ENCODE results near the gene HSBP1L1.
"Not testable (repeated sequence)": the region's sequence is repeated elsewhere in the genome, so short reads cannot be mapped to it uniquely, and the experiment has no call there.

HSBP1L1 gene

DNA sequence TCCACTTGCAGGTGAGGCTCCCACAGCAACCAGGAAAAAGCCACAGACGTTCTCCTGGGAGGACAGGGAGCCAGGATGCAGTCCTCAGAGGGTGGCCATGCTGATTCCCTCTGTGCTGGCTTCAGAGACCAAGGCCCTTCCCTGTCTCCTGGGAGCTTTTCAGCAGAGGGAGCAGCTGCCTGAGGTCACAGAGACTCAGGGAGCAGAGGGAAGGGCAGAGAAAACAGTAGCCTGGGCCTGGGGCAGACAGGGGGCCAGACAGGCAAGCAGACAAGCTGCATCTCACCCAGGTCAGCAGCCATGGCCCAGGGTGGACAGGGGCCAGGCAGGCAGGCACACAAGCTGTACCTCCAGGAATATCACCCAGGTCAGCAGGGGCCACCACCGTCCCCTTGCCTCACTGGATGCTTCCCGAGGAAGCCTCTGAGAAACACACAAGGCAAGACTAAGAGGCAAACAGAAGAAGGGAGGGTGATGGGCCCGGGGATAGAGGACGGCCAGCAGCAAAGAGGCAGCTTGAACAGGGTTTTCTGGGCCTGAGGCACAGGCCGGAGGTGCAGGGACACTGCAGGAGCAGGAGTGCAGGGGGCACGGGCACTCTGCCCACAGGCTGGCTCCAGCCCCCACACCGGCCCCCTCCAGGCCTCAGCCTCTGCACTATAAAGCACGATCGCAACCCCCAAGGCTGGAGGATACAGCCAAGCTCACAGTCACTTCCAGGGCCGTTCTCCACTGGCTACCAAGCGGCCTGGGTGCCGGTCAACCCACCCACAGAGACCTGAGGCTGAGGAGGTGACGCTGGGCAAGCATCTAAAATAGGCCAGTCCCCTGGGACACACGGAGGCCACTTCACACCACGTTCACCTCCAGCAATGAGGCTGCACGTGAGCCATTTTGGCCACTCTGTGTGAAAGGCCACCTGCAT is 19.1 kb upstream of the HSBP1L1 start:
- DNase-seq = no peak

DNA sequence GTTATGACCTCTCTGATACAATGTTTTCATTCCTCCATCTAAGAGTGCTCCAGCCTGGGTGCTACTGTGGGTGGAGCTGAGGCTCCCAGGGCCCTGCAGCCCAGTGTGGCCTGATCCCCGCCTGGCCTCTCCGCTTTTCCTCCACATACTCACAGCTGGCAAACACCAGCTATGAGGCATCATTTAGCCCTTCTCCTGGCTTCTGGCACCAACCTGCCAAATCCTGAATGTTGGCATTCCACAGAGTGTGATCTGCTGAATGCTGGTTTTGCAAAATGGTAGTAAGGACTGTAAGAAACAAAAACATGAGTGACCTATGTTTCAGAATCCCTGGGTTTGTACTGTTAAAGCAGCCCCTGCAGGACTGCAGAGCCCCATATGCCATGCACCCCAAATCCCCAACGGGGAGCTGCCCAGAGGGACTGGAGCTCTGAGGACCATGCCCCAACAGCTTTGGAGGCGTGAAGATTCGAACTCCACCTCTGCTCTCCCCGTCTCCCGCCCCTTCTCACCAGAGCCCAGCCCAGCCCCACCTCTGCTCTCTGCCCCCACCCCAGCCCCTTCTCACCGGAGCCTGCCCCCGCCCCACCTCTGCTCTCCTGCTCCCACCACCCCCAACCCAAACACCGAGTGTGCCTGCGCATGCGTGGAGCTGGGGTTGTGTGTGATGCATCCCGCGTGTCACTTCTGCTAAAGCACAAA is 17.2 kb upstream of the HSBP1L1 start:
- no peak for DNase-seq

DNA sequence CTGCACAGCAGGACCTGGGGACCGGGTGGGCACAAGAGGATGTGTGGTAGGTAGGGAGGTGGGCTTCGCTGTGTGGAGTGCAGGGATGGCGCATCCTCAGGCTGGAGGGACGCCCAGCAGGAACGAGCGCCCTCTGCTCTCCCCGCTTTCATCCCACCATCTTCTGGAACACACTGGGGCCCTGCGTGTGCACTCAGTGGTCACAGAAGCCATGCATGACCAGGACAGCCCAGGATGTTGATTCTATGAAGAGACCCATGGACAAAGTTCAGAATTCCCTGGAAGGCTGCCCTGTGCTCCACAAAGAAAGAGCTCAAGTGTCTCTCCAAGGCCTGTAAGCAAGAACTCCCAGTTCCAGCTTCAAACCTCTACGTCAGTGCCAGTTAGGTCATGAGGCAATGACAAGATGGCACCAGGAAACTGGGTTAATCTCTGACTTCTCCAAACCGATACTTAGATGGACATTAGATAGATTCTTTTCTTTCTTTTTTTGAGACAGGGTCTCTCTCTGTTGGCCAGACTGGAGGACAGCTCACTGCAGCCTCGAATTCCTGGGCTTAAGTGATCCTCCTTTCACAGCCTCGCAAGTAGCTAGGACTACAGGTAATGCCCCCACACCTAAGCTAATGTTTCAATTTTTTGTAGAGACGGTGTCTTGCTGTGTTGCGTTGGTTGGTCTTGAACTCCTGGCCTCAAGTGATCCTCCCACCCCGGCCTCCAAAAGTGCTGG is 16.4 kb upstream of the HSBP1L1 start:
- DNase-seq = no peak

DNA sequence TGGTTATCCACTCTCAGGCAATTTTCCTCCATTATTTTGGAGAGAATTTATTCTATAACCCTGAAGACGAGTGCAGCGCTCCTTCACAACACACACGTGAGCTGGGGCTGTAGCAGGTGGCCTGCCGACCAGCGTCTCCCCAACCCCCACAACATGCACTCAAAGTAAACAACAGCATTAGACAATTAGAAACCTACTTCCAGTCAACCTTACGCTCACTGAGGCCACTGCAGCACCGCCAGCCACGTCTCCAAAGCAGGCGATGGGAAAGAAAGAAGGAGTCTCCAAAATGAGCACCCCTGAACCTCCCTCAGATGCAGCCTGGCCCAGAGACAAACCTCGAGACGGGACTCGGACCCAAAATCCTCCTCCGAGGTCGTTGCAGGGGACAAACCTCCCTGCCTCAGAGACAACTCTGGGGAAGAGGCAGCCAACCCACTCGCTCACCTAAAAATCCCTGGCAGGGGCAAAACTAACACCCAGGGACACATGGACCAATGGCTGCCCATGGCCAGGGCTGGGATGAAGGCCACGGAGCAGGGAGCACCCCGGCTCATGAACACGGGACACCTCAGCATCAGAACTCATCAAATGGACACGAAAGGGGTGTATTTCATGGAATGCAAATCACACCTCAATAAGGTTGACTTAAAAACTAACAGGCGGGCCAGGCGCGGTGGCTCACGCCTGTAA is 15.6 kb upstream of the HSBP1L1 start:
- no peak for DNase-seq

DNA sequence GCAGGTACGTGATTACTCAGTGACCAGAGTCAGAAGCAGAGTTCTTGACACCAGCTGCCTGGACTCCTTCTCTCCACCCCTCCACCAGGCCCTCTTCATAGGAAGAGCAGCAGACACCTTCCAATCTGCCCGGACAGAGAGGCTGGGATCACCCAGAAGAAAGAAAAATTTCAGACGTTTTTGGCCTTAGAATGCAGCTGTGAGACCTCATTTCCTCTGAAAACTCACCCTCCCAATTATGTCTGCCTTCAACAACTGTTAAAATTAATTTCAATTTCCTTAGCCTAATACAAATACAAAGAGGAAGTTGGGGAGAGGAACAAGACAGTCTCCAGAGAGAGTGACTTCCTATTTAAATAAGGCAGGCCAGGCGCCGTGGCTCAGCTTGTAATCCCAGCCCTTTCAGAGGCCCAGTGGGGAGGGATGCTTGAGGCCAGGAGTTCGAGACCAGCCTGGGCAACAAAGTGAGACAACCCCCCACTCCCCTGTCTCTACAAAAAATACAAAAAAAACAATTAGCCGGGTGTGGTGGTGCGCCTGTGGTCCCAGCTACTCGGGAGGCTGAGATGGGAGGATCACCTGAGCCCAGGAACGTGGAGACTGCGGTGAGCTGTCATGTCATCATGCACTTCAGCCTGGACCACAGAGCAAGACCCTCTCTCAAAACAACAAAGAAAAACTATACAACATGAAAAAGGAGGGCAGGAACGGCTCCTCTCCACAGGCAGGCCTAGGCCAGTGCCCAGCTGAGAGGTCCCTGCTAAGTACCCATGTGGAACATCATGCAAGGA is 14.6 kb upstream of the HSBP1L1 start:
- no peak for DNase-seq

DNA sequence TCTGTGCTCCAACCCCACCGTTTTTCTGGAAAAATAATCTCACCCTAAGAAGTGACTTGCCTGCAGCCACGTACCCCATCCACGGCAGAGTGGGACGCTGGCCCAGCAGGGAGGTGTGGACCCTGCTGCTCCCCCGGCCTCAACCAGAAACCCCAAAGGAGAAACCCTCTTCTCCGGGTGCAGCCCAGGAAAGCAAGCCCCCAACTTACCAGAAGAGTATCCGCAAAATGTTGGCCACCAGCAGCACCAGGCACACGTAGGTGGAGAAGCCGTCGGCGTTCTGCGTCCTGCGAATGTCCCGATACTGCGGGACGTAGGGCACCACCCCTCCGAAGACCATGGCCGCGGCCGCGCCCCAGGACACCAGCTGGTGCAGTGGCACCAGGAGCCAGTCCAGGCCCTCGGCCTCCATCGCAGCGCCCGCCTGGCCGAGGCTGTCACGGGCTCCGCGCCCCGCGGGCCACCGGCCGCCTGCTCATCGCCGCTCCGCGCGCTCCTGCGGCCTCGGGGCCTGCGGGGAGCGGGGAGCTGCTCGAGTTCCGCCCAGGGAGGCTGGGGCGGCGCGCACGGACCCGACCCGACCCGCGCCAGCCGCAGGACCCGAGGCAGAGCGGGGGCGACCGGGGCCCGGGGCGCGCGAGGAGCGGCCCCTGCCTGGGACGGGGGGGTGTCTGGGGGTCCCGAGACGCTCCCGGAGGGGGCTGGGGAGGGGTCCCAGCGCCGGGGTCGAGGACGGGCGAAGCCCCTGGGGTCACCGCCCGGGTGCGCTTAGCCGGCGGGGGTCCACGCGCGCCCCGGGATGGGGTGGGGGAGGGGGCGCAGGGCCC is 13.7 kb upstream of the HSBP1L1 start:
- no peak for DNase-seq

DNA sequence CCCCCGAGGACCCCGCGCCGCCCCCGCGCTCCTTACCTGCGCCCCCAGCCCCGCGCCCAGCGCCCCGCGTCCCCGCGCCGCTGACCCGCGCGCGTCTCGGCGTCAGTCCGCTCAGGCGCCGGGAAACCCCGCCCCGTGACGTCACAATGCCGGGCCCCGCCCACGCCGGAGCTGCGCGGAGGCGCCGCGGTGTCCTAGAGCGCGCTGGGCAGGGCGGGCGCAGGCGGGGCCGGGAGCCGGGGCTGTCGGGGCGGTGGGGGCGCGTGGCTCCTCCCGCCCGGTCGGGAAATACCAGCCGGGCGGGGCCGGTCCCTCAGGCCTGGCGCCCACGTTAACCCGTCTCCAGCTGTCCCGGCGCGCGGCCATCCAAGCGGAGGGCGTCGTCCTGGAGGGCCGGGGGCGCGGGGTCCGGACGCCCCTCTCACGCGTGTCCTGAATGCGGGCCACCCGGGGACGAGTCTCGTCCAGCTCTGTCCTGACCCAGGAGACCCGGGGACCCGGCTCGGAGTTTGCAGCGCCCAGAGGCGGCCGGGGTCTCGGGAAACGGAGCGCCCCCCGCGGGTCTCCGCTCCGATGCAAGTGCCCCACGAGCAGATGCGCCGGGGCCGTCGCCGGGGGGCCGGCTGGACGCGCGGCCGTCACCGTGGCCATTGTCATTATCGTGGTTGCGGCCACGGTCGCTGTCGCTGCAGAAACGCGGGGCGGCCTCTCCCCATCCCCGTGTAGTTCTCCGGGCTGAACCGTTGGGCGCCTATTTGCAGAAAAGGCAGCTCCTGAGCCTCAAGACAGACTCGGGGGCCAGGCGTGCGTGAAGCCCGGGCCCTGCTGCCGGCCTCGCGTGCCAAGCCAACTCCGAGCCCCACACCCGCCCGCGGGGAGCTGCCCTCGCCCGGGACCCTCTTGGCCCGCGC is 12.6 kb upstream of the HSBP1L1 start, which contains the start of gene SLC66A2:
Gene SLC66A2, minus strand, starts transcription at position 109 of the 911 bp plus-strand sequence. CDS start 727 bp downstream, outside the sequence.
- peak; percentile 95 for DNase-seq

DNA sequence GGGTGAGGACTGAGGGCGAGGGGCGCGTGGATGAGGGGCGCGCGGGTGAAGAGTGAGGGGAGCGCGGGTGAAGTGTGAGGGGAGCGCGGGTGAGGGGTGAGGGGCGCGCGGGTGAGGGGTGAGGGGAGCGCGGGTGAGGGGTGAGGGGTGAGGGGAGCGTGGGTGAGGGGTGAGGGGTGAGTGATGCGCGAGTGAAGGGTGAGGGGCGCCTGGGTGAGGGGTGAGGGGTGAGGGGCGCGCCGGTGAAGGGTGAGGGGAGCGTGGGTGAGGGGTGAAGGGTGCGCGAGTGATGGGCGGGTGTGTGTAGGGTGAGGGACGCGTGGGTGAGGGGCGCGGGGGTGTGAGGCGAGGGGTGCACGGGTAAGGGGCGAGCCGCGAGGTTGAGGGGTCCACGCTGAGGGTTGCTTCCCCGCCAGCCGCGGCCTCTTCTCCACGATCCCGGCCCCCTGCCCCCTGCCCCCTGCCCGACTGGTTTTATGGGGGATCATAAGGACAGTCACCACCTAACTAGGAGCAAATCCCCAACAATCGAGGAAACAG is 11.9 kb upstream of the HSBP1L1 start:
- no peak for DNase-seq

DNA sequence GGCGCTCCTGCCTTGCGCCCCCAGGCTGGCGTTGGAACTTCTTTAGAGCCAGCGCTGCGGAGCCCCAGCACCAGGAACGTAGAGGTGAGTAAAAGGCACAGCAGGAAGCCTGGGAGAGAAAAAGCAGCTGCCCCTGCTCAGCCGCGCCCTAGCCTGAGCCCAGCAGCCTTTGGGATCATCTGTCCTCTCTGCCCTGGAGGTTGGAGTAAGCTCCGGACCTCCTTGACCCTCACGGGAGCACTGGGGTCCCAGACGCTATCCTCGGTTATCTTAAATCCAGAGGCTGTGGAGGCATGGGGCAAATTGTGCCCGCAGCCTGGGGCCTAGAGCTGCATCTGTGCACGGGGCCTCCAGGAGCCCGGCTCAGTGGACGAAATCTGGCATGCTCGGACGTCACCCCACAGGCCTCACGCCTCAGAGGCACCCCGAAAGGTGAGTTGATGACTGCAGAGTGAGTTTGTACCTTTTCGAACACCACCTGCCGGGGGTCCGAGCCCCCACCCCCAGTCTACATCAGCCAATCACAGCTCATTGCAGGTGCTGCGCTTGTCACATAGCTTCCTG is 11.4 kb upstream of the HSBP1L1 start:
- no peak for DNase-seq

DNA sequence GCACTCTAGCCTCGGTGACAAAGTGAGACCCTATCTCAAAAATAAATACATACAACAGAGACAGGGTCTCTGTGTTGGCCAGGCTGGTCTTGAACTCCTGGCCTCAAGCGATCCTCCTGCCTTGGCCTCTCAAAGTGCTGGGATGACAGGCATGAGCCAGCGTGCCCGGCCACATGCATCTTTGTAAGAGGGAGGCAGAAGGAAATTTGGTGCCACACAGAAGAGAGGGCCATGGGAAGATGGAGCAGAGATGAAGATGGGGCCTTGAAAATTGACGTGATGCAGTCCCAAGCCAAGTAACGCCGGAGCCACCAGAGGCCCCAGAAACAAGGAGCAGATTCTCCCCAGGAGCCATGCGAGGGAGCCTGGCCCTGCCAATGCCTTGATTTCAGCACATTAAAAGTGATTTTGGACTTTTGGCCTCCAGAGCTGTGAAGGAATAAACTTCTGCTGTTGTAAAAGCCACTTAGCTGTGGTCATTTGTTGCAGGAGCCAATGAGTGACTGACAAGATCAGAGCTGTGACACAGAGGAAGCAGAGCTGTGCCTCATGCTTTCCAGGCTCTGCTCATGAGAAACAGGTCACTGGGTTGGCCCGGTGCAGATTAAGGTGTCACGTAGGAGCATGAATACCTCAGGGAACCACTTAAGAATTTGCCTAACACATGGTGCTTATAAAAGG is 10.3 kb upstream of the HSBP1L1 start:
- DNase-seq = no peak

DNA sequence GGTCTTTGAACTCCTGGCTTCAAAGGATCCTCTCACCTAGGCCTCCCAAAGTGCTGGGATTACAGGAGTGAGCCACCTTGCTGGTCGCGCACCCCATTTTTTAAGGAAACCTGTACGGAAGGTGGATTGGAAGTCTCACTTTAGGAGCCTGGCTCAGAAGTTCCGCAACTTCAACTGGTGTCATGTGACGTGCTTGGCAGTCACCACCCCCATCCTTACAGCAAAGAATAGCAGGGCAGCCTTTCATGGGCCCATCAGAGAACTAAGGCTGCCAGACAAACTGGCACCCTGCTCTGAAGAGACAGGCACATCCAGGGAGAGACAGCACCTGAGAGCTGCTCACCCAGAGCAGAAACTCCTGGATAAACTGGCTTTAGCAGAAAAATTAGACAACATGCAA is 9.7 kb upstream of the HSBP1L1 start:
- DNase-seq = no peak

DNA sequence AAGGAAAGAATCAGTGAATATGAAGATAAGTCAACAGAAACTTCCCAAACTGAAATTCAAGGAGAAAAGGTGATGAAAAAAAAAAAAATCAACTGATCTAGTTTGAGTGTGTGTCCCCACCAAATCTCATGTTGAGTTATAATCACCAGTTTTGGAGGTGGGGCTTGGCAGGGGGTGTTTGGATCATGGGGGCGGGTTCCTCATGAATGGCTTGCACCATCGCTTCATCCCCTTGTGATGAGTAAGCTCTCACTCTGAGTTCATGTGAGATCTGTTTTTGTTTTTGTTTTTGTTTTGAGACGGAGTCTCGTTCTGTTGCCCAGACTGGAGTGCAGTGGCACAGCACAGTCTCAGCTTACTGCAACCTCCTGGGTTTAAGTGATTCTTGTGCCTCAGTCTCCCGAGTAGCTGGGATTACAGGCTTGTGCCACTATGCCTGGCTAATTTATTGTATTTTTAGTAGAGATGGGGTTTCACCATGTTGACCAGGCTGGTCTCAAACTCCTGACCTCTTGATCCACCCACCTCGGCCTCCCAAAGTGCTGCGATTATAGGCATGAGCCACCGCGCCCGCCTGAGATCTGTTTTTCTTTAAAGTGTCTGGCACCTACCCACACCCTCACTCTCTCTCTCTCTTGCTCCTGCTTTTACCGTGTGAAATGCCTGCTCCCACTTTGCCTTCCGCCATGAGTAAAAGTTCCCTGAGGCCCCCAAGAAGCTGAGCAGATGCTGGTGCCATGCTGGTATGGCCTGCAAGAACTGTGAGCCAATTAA is 9.0 kb upstream of the HSBP1L1 start:
- no peak for DNase-seq

DNA sequence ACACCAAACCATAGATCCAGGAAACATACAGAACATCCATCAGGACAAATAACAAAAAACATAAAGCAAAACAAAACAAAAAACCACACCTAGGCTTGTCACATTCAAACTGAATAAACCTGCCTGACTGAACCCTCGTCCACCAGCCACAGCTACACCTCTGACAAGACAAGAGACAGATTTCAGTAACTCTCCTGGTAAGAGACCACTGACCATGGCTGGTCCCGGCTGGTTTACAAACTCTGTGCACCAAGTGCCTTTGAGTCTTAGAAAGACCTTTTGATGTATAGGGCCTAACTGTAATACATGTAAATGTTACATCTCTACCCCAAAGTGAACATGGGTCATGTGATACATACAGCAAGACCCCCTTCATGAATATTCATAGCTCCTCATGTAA is 8.2 kb upstream of the HSBP1L1 start:
- DNase-seq = no peak

DNA sequence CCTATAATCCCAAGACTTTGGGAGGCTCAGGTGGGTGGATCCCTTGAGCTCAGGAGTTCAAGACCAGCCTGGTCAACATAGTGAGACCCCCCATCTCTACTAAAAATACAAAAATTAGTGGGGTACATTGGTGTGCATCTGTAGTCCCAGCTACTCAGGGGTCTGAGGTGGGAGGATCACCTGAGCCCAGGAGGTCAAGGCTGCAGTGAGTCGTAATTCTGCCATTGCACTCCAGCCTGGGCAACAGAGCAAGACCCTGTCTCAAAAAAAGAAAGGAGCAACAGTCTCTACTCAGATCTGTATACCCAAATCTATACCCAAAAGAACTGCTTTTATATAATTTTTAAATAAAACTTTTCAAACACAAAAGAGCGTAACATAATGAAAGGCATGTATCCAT is 5.5 kb upstream of the HSBP1L1 start:
- no peak for DNase-seq

DNA sequence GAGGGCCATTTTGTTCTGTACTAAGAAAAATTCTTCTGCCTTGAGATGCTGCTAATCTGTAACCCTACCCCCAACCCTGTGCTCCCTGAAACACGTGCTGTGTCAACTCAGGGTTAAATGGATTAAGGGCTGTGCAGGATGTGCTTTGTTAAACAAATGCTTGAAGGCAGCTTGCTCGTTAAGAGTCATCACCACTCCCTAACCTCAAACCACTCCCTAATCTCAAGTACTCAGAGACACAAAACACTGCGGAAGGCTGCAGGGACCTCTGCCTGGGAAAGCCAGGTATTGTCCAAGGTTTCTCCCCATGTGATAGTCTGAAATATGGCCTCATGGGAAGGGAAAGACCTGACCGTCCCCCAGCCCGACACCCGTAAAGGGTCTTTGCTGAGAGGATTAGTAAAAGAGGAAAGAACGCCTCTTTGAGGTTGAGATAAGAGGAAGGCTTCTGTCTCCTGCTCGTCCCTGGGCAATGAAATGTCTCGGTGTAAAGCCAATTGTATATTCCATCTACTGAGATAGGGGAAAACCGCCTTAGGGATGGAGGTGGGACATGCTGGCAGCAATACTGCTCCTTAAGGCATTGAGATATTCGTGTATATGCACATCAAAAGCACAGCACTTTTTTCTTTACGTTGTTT is 4.2 kb upstream of the HSBP1L1 start:
- DNase-seq = not testable (repeated sequence)

DNA sequence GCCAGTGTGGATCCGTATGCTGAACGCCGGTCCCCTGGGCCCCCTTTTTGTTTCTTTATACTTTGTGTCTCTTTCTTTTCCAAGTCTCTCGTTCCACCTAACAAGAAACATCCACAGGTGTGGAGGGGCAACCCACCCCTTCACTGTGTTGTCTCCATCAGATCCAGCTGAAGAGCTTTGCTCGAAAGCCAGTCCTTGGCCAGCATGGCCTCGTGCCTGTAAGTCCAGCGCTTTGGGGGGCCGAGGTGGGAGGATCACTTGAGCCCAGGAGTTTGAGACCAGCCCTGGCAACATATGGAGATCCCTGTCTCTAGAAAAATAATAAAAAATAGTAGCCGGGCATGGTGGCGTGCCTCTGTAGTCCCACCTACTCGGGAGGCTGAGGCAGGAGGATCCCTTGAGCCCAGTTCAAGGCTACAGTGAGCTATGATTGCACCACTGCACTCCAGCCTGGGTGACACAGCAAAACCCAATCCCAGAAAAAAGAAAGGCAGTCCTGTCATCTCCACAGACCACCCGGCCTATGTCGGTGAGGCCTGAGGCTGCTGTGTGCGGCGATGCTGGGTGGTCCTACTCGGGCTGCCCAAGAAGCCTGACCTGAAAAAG is 3.4 kb upstream of the HSBP1L1 start:
- no peak for DNase-seq

Data from activated naive CD4-positive, alpha-beta T cell treated with anti-CD3 and anti-CD28 coated beads, Interleukin-2, amount 50 U/mL, for 16 hours (primary cell).